Fibroblast of mammary gland (primary cell): Measurements from ENCODE around the gene RASGRF2.
"Not testable (repeated sequence)": the region's sequence is repeated elsewhere in the genome, so short reads cannot be mapped to it uniquely, and the experiment has no call there.

Experiments used
- DNase-seq: peaks from one replicate; pipeline ENCODE4 v3.0.0-alpha.2; 2010; ENCODE audit warnings: low read depth
- H3K4me3 ChIP-seq: 2 replicates; pipeline ENCODE4 v1.5.1; 2011; ENCODE audit warnings: low read depth, mild to moderate bottlenecking, low read length, moderate library complexity; ENCODE audit not compliant: control insufficient read depth
- CTCF ChIP-seq: conservative IDR thresholded peaks from 2 replicates; pipeline ENCODE4 v1.5.1; 2011; ENCODE audit warnings: low read depth, low read length, inconsistent platforms; ENCODE audit not compliant: control insufficient read depth, insufficient read depth

RASGRF2 gene

GRCh38 chr5:81017320-81017719, 57.2 kb downstream of the RASGRF2 start:
- no peak overlapping the region for H3K4me3 ChIP-seq
- no peak for TF ChIP-seq CTCF
- DNase-seq: no peak

GRCh38 chr5:81018608-81019007, 58.4 kb downstream of the RASGRF2 start:
- H3K4me3 ChIP-seq: not testable (repeated sequence)
- DNase-seq: peak; percentile 25

- DNase-seq: no peak
- no peak for TF ChIP-seq CTCF
- no peak overlapping the region for H3K4me3 ChIP-seq
Observed at GRCh38 chr5:81019748-81020147, 59.6 kb downstream of the RASGRF2 start.

GRCh38 chr5:81020478-81021167, 60.5 kb downstream of the RASGRF2 start:
- DNase-seq: no peak
- H3K4me3 ChIP-seq: no peak overlapping the region
- no peak for TF ChIP-seq CTCF

- DNase-seq: peak; percentile 16
- no peak for TF ChIP-seq CTCF
- H3K4me3 ChIP-seq: no peak overlapping the region
Observed at GRCh38 chr5:81021486-81021885, 61.3 kb downstream of the RASGRF2 start.

- TF ChIP-seq CTCF: no peak
- no peak overlapping the region for H3K4me3 ChIP-seq
- peak; percentile 7 for DNase-seq
Observed at GRCh38 chr5:81021951-81022687, 62.0 kb downstream of the RASGRF2 start.

GRCh38 chr5:81022688-81023084, 62.5 kb downstream of the RASGRF2 start:
- no peak overlapping the region for H3K4me3 ChIP-seq
- DNase-seq: no peak
- TF ChIP-seq CTCF: no peak
